Superior temporal gyrus (tissue), 1 donor: Measurements from ENCODE around the gene BCO2.
"Not testable (repeated sequence)": the region's sequence is repeated elsewhere in the genome, so short reads cannot be mapped to it uniquely, and the experiment has no call there.

Source experiments
- DNase-seq: peaks from one replicate; pipeline ENCODE4 v3.0.0-alpha.2; 2016; ENCODE audit errors: extremely low spot score

BCO2 gene

DNA sequence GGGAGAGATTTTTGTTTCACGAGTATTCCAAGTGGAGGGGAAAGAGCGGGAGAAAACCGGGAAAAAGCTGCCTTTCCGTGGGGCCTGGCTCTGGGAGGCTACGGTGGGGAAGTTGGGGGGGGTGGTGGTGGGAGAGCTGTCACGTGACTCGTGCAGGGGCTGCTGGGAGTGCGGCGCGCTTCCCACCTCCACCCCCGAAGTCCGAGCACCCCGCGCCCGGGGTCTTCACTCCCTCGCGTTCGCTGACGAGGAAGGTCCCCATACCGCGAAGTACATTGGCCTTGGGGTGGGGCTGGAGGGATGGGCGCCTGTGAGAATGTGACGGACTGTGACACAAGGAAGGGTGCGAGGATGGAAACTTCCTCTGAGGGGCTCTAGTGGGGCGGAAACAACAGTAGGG, 8.2 kb upstream of the BCO2 start, which contains the start of gene TEX12:
Gene TEX12, plus strand, starts transcription at position 228 of the 400 bp plus-strand sequence. CDS start 1,897 bp downstream, outside the sequence.
- no peak for DNase-seq

DNA sequence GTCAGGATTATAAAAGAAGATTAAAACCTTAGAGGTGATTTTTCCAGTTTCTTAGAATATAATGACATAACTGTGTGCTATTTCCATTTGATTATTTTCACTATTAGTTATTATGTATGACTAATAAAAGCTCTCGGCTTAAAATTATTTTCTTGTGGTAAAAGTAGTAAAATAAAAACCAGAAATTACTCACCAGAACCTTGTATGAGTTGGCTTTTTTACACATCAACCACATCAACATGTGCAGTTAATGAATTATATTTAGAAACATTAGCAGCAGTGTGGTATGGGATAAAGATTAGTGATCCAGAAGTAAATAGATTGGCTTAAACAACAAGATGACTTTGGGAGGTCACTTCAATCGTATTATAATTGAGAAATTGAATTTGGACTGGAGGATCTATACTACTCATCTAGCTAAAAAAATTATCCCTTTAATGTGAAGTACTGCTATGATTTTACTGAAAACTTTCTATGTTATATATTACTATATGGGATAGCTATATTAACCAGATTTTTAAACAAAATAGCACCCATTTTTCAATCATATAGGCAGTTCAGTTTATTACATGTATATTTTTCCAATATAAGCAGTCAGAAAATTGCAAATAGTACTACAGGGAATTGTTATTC, 2.8 kb upstream of the BCO2 start:
- no peak for DNase-seq

DNA sequence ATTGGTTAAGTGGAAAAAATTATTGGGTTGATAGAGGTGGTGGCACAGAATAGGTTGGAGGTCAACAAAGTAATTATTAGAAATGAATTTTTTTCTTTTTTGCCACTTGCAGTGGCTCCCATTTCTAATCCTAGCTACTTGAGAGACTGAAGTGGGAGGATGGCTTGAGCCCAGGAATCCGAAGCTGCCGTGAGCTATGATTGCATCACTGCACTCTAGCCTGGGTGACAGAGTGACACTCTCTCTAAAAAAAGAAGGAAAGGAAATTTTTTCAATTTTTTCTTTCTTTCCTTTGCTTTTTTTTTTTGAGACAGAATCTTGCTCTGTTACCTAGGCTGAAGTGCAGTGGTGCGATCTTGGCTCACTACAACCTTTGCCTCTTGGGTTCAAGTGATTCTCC, 2.2 kb upstream of the BCO2 start:
- no peak for DNase-seq

DNA sequence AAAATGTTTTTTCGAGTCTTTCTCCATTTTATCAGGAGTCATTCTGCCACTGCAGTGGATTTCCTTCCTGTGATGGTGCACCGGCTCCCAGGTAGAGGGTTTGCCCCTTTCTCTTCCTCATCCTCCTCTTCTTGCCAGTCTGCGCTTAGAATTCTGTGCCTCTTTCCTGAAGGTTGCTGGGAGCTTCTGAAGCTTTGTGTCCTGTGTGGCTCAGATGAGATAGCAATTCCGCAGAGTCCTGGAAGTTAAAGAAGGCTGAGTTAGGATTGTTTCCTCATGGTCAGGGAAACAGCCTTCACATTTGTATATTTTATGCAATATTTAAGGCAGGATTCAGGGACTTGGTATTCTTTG, 264 bp downstream of the BCO2 start:
- no peak for DNase-seq

DNA sequence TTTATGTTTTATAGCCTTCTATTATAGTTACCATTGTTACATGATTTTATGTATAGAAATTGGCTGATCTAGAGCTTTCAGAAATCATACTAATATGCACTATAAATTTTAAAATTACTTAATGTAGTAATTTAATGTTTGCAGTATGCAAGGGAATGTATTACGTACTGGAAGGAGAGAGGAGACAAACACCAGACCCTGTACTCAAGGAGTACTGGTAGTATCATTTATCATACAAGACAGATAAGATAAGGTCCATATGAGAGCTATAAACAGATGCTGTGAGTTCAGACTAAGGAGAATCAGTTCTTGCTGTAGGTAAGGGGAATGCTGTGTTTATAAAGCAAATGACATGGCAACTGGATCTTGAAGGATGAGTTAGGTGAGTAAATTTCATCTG, 765 bp downstream of the BCO2 start:
- DNase-seq, result no peak

DNA sequence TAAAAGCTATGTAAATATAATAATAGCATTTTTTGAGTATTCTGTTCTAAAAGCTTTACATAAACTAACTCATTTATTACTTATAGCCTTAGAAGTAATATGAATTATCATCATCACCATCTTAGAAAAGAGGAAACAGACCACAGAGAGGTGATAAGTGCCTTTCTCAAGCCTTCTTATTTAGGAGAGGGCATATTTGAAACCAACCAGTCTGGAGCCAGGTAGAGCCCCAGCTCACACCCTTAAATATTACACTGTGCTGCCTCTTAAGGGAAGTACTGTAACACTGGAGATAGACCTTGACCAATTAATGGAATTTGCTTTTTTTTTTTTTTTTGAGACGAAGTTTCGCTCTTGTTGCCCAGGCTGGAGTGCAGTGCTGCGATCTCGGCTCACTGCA, 2.3 kb downstream of the BCO2 start:
- no peak for DNase-seq

DNA sequence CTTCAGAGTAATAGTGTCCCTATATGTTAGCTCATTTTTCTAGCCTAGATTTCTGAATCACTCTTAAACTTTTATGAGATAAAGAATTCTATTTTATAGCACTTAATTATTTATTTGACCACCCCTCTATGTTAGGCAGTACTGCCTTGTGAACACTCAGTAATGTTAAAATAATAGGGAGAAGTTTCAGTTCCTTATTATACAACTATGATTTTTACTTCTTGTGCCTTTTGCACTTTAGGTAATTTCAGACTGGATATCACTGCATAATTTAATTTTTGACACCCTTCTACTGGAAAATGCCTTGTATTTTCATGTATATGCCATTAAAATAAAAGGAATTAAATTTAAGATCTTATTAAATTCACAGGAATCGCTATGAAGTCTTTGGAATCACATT, 3.1 kb downstream of the BCO2 start:
- no peak for DNase-seq

DNA sequence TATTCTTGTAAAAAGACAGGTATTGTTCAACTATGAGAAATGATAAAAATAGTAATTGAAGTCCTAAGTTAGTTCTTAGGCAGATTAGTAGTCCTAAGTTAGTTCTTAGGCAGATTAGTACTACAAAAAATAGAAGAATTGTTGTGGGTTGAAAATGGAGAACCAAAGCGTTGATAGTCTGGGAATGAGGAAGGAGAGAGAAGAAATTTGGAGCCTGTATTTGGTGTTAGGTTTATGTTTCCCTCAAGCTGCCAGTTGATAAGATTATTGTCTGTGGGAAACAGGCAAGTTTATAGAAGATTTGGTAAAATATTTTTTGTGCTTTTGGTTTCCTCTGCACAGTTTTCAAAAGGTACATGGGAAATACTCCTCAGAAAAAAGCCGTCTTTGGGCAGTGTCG, 3.6 kb downstream of the BCO2 start:
- no peak for DNase-seq

DNA sequence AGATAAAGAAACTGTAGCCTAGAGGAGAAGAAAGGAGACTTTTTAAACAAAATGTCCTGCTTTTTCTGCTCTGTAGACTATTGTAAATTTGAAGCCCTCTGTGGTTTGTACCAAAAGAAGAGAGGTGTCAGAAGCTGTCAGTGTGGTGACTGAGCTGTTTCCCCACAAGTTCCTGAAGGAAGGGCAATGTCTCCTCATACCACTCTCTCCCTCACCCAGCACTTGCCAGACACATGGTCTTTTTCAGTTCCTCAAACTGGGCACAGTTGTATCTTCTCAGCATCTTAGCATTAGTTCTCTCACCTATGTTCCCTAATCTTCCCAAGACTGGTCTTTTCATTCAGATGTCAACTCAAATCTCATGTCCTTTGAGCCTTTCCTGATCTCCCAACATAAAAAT, 4.3 kb downstream of the BCO2 start:
- DNase-seq, result no peak

DNA sequence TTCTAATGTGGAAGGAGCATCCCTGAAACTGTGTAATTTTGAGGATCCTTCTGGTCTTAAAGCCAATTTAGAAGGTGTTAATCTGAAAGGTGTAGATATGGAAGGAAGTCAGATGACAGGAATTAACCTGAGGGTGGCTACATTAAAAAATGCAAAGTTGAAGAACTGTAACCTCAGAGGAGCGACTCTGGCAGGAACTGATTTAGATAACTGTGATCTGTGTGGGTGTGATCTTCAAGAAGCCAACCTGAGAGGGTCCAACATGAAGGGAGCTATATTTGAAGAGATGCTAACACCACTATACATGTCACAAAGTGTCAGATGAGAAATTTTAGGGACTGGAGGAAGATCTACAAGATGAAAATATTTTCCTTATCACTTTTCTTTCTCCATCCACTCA, 7.6 kb downstream of the BCO2 start:
- DNase-seq, result no peak

DNA sequence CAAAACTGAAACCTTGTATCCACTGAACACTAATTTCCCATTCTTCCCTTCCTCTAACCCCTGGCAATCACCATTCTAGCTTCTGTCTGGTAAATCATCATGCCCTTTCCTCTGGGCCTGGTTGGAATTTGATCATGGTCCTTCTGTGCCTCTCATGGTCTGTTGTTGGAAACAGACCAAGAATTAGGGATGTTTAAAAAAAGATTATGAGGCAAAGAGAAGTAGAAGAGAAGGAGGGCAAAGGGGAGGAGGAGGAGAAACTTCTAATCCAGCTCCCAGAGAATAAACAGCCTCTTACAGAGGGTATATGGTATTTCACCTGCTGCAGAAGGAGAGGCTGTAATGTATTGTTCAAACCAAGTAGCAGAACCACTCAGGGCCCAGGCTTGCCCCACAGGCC, 10.6 kb downstream of the BCO2 start:
- DNase-seq, result no peak

DNA sequence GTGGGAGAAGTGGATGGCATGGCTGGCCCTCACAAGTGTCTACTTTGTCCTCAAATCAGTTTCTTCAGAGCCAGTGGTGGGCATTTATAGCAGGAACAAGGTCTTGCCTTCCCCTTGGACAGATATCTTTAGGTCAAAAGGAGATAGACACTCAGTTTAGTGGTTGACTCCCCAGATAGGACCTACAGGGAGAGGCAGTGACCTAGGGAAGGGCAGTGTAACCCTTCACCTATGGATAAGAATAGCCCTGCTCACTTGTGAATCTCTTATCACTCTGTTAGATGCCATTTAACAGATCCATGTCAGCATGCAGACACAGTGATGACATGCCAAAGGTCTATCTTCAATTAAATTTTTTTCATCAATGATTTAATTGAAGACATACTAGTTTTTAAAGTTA, 11.0 kb downstream of the BCO2 start:
- no peak for DNase-seq

DNA sequence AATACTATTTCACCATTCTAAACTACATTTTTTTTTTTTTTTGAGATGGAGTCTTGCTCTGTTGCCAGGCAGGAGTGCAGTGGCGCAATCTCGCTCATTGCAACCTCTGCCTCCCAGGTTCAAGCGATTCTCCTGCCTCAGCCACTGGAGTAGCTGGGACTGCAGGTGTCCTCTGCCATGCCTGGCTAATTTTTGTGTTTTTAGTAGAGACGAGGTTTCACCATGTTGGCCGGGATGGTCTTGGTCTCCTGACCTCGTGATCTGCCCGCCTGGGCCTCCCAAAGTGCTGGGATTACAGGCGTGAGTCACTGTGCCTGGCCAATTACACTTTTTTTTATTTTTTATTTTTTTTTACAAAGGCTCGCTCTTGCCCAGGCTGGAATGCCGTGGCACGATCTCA, 19.8 kb downstream of the BCO2 start:
- DNase-seq, result not testable (repeated sequence)

DNA sequence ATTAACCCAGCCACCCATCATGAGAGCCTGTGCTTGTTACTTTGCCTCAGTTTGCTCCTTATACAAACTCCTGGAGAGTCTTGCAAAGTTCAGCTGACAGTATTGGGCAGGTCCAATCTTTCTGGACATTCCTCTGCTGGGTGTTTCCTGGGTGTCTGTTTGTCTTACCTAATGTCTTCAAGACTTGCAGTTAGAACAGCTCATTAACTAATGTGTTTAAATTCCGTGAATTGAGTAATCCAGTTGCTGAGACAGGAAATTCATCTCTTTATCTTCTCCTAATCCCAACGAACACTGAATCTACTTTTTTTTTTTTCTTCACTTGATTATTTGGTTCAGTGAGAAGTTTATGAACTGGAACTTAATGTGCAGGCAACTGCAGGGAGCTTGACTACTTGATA, 20.6 kb downstream of the BCO2 start:
- DNase-seq, result no peak

DNA sequence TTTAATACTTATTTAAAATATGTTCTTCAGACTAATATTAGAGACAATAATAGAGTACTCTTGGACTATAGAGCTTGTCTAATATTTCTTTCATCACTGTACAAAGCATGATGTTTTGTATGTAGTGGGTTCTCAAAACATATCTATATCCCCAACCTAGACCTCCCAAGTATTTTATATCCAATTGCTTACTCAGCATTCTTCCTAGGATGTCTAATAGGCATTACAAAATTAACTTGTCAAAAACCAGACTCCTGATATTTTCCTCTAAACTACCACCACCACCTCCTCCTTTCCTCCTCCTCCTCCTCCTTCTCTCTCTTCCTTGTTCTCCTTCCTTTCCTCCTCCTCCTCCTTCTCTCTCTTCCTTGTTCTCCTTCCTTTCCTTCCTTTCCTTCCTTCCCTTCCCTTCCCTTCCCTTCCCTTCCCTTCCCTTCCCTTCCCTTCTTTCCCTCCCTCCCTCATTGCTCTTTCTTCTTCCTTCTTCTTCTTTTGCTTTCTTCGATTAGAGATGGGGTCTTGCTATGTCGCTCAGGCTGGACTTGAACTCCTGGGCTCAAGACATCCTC, 21.3 kb downstream of the BCO2 start:
- no peak for DNase-seq

DNA sequence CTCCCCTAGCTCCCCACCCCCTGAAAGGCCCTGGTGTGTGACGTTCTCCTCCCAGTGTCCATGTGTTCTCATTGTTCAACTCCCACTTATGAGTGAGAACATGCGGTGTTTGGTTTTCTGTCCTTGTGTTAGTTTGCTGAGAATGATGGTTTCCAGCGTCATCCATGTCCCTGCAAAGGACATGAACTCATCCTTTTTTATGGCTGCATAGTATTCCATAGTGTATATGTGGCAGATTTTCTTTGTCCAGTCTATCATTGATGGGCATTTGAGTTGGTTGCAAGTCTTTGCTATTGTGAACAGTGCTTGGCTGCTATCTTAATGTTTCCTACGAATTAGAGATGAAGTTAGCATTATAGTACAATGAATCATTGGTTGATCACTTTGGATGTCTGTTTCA, 23.8 kb downstream of the BCO2 start:
- not testable (repeated sequence) for DNase-seq

DNA sequence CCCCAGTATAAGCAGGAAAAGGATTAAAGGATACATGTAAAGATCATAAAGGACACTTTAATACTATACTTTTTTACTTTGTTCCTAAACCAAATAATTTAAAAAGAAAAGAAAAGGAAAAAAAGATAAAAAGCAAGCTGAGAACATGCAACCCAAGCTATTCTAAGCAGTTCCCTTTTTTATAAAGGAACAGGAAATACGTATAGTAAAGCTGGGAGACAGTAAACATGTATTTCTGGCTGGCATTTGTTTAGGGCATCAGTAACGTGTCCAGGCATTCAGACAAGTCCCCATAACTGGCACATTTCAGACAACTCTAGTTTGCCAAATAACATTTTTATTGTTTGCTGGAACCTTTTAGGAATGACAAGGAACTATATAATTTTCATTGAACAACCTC, 24.9 kb downstream of the BCO2 start:
- no peak for DNase-seq

DNA sequence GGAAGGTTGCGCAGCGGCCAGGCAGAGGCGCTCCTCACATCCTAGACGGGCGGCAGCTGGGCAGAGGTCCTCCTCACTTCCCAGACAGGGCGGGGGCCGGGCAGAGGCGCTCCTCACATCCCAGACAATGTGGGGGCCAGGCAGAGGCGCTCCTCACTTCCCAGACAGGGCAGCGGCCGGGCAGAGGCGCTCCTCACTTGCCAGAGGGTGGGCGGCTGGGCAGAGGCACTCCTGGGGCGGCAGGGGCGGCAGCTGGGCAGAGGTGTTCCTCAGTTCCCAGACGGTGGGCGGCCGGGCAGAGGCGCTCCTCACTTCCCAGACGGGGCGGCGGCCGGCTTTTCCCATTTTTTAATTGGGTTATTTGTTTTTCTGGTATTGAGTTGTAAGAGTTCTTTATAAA, 30.8 kb downstream of the BCO2 start:
- DNase-seq, result no peak

DNA sequence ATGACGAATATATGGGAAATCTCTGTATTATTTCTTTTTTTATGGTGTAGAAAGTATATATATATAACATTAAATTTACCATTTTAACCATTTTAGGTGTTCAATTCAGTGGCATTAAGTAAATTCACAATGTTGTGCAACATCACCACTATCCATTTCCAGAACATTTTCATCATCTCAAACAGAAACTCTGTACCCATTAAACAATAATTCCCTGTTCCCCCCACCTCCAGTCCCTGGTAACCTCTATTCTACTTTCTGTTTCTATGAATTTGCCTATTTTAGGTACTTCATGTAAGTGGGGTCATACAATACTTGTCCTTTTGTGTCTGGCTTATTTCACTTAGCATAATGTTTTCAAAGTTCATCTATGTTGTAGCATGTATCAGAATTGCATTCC, 35.6 kb downstream of the BCO2 start:
- DNase-seq, result no peak

DNA sequence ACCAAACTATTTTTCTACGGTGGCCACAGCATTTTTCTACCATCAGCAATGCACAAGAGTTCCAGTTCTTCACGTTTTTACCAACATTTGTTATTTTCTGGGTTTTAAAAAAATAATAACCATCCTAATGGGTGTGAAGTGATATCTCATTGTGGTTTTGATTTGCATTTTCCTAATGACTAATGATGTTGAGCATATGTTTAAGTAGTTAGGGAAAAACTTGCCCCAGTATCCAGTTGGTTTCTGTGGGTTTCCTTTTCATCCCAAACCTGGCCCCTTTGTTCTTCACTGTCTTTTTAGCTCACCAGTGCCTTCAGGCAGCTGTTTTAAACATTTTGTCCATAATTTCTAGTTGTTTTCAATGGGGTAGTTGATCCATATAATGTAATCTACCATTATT, 36.2 kb downstream of the BCO2 start:
- no peak for DNase-seq

DNA sequence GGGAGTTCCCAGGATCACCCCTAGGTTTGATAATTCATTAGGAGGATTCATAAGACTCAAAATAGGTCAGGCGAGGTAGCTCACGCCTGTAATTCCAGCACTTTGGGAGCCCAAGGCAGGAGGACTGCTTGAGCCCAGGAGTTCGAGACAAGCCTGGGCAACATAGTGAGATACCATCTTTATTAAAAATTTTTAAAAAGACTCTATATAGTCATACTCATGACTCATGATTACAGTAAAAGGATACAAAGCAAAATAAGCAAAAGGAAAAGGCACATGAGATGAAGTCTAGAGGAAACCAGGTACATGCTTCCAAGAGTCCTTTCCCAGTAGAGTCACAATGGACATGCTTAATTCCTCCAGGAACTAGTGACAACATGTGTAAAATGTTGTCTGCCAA, 37.0 kb downstream of the BCO2 start:
- DNase-seq, result no peak

DNA sequence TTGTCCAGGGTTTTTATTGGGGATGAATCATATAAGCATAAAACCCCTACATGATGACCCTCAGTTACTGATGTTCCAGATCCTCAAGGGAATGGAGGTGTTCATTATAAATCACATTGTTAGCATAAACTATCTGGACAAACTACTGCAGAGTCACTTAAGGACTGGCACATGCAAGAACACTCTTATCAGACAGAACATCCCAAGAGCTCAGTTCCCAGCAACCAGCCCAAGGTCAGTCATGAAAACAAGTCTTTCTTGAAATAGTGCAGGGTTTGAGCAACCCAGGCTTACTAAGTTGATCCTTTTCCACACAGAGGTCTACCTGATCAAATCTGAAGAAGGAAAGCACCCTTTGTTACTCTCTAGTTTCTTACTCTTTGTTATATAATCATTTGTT, 37.4 kb downstream of the BCO2 start:
- DNase-seq, result no peak

DNA sequence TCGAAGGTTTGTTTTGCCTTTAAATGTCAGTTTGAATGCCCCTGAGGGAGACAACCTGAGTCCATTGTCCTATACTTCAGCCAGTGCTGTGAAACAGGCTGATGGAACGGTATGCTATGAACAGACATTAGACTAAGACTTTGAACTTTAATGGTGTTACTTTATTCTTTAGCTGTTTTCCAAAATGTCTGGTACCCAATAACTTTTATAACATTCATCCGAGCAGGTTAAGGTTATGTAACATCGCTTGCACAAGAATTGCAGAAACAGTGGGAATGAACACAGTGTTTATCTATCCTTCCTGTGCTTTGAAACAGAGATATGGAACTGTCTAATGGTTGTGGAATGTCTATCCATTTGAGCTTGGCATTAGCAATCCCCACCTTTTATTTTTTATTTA, 38.4 kb downstream of the BCO2 start:
- DNase-seq, result no peak

DNA sequence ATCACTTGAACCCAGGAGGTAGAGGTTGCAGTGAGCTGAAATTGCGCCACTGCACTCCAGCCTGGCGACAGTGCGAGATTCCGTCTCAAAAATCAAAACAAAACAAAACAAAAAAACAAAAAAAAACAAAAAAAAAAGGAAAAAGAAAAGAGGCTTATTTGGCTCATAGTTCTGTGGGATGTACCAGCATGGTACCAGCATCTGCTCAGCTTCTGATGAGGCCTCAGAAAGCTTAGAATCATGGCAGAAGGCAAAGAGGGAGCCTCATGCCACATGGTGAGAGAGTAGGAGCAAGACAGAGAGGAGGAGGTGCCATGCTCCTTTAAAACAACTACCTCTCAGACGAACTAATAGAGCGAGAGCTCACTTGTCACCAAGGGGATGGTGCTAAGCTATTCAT, 40.3 kb downstream of the BCO2 start:
- no peak for DNase-seq
